ENCODE measurements around the gene TEX30. TPM values are rescaled to one million over a fixed set of nuclear protein-coding genes. Genes with fewer than 3 reads are reported as not detected.
"Not testable (repeated sequence)": the region's sequence is repeated elsewhere in the genome, so short reads cannot be mapped to it uniquely, and the experiment has no call there.

Gene TEX30
- total RNA-seq, 1 experiment from 2014 or later = 13.1 TPM

DNA sequence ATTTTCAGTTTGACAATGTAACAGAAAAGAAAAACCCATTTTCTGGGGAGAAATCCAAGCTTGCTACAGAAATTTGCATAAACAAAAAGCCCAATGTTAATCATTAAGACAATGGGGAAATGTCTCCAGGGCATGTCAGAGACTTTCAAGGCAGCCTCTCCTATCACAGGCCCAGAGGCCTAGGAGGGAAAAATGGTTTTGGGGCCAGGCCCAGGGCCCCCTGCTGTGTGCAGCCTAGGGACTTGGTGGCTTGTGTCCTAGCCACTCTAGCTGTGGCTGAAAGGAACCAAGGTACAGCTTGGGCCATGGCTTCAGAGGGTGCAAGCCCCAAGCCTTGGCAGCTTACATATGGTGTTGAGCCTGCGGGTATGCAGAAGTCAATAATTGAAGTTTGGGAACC, 8.0 kb upstream of the TEX30 start:
- no peak overlapping the region for H4K8ac ChIP-seq (replicated peaks; ENCODE audit: insufficient read length, low read depth, low read length)
- H3K4ac ChIP-seq (ENCODE audit: low read depth, low read length) = no peak overlapping the region
- H3K18ac ChIP-seq (ENCODE audit: insufficient read length, low read depth, low read length) = no peak overlapping the region
- no peaks in the 10 kb centered on the region for H3K79me1 ChIP-seq (ENCODE audit: insufficient read depth, low read depth, low read length, poor library complexity, severe bottlenecking)
- H3K56ac ChIP-seq (ENCODE audit: insufficient read length, low read depth, low read length) = no peak overlapping the region
- H3K9ac ChIP-seq (ENCODE audit: extremely low read depth, insufficient read length, low read length) = no peak overlapping the region
- no peak overlapping the region for H2AK5ac ChIP-seq (ENCODE audit: insufficient read length, low read length)
- WGBS (ENCODE audit: extremely low coverage, insufficient read length, low lambda C conversion rate) = no CpG with 5 or more reads among the region's 1 CpG
- no peak overlapping the region for H3T11ph ChIP-seq (ENCODE audit: low read length)
- TF ChIP-seq, protein P1, sequence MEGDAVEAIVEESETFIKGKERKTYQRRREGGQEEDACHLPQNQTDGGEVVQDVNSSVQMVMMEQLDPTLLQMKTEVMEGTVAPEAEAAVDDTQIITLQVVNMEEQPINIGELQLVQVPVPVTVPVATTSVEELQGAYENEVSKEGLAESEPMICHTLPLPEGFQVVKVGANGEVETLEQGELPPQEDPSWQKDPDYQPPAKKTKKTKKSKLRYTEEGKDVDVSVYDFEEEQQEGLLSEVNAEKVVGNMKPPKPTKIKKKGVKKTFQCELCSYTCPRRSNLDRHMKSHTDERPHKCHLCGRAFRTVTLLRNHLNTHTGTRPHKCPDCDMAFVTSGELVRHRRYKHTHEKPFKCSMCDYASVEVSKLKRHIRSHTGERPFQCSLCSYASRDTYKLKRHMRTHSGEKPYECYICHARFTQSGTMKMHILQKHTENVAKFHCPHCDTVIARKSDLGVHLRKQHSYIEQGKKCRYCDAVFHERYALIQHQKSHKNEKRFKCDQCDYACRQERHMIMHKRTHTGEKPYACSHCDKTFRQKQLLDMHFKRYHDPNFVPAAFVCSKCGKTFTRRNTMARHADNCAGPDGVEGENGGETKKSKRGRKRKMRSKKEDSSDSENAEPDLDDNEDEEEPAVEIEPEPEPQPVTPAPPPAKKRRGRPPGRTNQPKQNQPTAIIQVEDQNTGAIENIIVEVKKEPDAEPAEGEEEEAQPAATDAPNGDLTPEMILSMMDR (conservative IDR thresholded peaks at IDR 0.05) = no peak
- no peak overlapping the region for H2BK15ac ChIP-seq (ENCODE audit: low read depth, low read length)
- no peaks in the 10 kb centered on the region for H4K20me1 ChIP-seq (ENCODE audit: control insufficient read depth, insufficient read depth, insufficient read length)
- H3K9me3 ChIP-seq (ENCODE audit: control insufficient read depth, low read depth, low read length) = no peaks in the 10 kb centered on the region
- H3K27ac ChIP-seq (ENCODE audit: insufficient read length, low read depth, low read length) = no peak overlapping the region
- peaks cover 17 to 20% of the 10 kb centered on the region in 2 experiments for H3K9me3 Mint-ChIP-seq
- H3K14ac ChIP-seq (ENCODE audit: insufficient read depth, low read length) = no peak overlapping the region
- H3K27ac Mint-ChIP-seq = no peak overlapping the region
- H3K27me3 Mint-ChIP-seq (ENCODE audit: low read depth) = 0 out of 2 replicates have a peak, but pooled peaks cover 2% of the 10 kb centered on the region
- H3K4me1 ChIP-seq (ENCODE audit: insufficient read depth, low read length) = no peaks in the 10 kb centered on the region; the same call in 1 of the 2 replicates
- H3K4me1 Mint-ChIP-seq = peaks cover 8 to 12% of the 10 kb centered on the region in 2 experiments
- no peak overlapping the region for H4K5ac ChIP-seq (ENCODE audit: insufficient read length, low read depth, low read length)
- no peaks in the 10 kb centered on the region for H3K23me2 ChIP-seq (ENCODE audit: insufficient read length, low read depth, low read length, poor library complexity, severe bottlenecking)
- H4K91ac ChIP-seq (ENCODE audit: insufficient read length, low read depth, low read length) = no peak overlapping the region
- H2BK12ac ChIP-seq (ENCODE audit: insufficient read length, low read depth, low read length) = no peak overlapping the region
- no peak overlapping the region for H2BK20ac ChIP-seq (ENCODE audit: low read depth, low read length, poor library complexity, severe bottlenecking)
- H2AFZ ChIP-seq (ENCODE audit: low read length) = no peak overlapping the region
- peaks cover 29 to 39% (median 30%) of the 10 kb centered on the region in 3 experiments for H3K36me3 Mint-ChIP-seq (ENCODE audit: insufficient read depth in 1 of 3, low read depth in 3 of 3)
- H3K4me2 ChIP-seq (ENCODE audit: insufficient read depth, insufficient read length, low read length) = no peak overlapping the region
- H2BK120ac ChIP-seq (ENCODE audit: low read depth, low read length, poor library complexity, severe bottlenecking) = no peak overlapping the region
- DNase-seq = no peak
- no peak overlapping the region for H2BK5ac ChIP-seq (ENCODE audit: insufficient read length, low read length)
- H3K23ac ChIP-seq (ENCODE audit: insufficient read length, low read depth, low read length) = no peak overlapping the region
- H3K79me2 ChIP-seq (ENCODE audit: insufficient read depth, low read length) = no peaks in the 10 kb centered on the region
- no peak overlapping the region for H3K4me3 Mint-ChIP-seq
- H3K27me3 ChIP-seq (ENCODE audit: insufficient read depth, low read length) = no peaks in the 10 kb centered on the region

DNA sequence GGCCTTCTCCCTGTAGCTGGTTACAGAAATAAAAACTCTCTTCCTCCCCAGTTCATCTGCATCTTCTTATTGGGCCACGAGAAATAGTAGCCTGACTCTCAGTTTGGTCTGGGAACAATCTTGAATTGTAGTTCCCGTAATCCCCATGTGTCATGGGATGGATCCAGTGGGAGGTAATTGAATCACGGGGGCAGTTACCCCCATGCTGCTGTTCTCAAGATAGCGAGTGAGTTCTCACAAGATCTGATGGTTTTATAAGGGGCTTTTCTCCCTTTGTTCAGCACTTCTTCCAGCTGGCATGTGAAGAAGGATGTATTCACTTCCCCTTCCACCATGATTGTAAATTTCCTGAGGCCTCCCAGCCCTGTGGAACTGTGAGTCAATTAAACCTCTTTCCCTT, 7.1 kb upstream of the TEX30 start:
- peaks cover 8 to 12% of the 10 kb centered on the region in 2 experiments for H3K4me1 Mint-ChIP-seq
- not testable (repeated sequence) for H3K9me3 ChIP-seq (ENCODE audit: control insufficient read depth, low read depth, low read length)
- no CpG with 5 or more reads among the region's 4 CpGs for WGBS (ENCODE audit: extremely low coverage, insufficient read length, low lambda C conversion rate)

More for the DNA sequence above, 7.1 kb upstream of the TEX30 start:
- not testable (repeated sequence) for H3K23ac ChIP-seq (ENCODE audit: insufficient read length, low read depth, low read length); H3K27ac Mint-ChIP-seq; H4K20me1 ChIP-seq (ENCODE audit: control insufficient read depth, insufficient read depth, insufficient read length); H2BK5ac ChIP-seq (ENCODE audit: insufficient read length, low read length); H4K8ac ChIP-seq (replicated peaks; ENCODE audit: insufficient read length, low read depth, low read length); H3K4me3 Mint-ChIP-seq; H2AK5ac ChIP-seq (ENCODE audit: insufficient read length, low read length); H3K56ac ChIP-seq (ENCODE audit: insufficient read length, low read depth, low read length); H3K27me3 ChIP-seq (ENCODE audit: insufficient read depth, low read length); H2BK12ac ChIP-seq (ENCODE audit: insufficient read length, low read depth, low read length); H3K4ac ChIP-seq (ENCODE audit: low read depth, low read length); H3K4me2 ChIP-seq (ENCODE audit: insufficient read depth, insufficient read length, low read length); H3K27me3 Mint-ChIP-seq (ENCODE audit: low read depth); H4K5ac ChIP-seq (ENCODE audit: insufficient read length, low read depth, low read length); DNase-seq; H3K27ac ChIP-seq (ENCODE audit: insufficient read length, low read depth, low read length); H3K79me1 ChIP-seq (ENCODE audit: insufficient read depth, low read depth, low read length, poor library complexity, severe bottlenecking); H4K91ac ChIP-seq (ENCODE audit: insufficient read length, low read depth, low read length); H3K79me2 ChIP-seq (ENCODE audit: insufficient read depth, low read length); H3T11ph ChIP-seq (ENCODE audit: low read length); H2BK20ac ChIP-seq (ENCODE audit: low read depth, low read length, poor library complexity, severe bottlenecking); H3K23me2 ChIP-seq (ENCODE audit: insufficient read length, low read depth, low read length, poor library complexity, severe bottlenecking); H2AFZ ChIP-seq (ENCODE audit: low read length); H3K14ac ChIP-seq (ENCODE audit: insufficient read depth, low read length); H3K4me1 ChIP-seq (ENCODE audit: insufficient read depth, low read length); H3K18ac ChIP-seq (ENCODE audit: insufficient read length, low read depth, low read length); H2BK120ac ChIP-seq (ENCODE audit: low read depth, low read length, poor library complexity, severe bottlenecking); H2BK15ac ChIP-seq (ENCODE audit: low read depth, low read length); H3K9ac ChIP-seq (ENCODE audit: extremely low read depth, insufficient read length, low read length)
- H3K9me3 Mint-ChIP-seq = peaks cover 17 to 20% of the 10 kb centered on the region in 2 experiments
- peaks cover 28 to 32% (median 29%) of the 10 kb centered on the region in 3 experiments for H3K36me3 Mint-ChIP-seq (ENCODE audit: insufficient read depth in 1 of 3, low read depth in 3 of 3)

Data from H9 (cell line).